IPS DF 4.7 (cell line): ENCODE data around the gene ABHD15.

ENCODE experiments used
- DNase-seq: peaks from one replicate; pipeline ENCODE4 v3.0.0-alpha.2; 2013; ENCODE audit warnings: low spot score; ENCODE audit errors: extremely low read depth

ABHD15 gene

DNA sequence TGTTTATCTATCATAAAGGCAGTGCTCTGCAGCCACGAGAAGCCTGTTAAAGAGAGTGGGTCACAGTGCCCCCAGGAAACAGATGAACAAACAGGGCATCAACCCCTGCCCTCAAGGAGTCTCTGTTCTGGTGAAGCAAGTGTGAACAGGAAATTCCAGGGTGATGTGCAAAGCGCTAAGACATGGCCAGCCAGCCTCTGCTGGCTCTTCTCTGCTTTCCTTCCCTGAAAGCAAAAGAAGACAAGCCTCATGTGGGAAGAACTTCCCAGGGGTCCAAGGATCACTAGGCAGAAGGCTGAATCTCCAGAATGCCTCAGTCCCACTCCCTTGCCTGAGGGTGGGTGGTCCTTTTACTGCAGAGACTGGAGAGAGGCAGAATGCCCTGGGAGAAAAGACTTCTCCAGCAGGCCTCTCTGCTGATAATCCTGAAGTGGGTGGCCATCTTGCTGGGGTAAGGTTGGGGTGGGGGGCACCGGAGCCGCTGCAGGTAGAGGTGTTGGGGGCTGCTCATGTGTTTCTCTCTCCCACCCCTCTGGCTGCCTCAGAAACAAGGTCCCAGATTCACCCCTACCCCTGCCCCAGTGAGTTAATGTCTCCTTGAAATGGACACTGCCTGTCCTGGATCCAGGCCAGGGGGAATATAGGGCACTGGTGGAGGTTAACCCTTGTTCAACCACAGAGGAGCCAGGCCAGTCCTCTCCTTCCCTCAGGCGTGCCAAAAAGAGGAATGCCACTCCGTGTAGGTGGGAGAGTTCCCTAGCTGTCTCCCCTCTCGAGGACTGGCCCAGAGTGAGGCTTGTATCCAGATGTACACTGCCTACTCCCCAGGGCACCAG, 28.5 kb upstream of the ABHD15 start:
- DNase-seq, result no peak

DNA sequence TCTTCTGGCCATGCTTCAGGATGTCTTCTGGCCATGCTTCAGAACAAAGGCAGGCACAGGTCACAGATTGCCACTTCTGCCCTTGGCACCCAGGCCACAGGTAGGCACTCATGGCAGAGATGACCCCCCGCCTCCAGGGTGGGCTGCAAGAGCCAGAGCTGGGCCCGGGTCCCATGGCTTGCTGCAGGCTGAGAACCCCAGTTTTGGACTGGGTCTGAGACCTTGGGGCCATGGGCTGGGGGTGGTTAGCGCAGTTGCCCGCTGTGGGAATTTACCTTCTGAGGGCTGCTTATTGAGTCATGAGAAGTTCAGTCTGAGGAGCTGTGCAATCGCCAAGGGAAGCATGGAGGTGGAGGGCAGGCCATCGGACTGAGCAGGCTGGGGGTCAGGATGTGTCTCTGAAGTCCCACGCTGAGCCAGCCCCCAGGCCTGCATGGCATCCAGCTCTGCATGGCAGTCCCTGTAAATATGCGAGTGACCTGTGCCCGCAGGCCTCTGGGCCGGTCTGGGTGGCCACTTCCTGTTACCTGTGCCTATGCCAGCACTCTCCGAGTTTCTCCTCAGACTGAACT, 27.8 kb upstream of the ABHD15 start:
- DNase-seq, result no peak

DNA sequence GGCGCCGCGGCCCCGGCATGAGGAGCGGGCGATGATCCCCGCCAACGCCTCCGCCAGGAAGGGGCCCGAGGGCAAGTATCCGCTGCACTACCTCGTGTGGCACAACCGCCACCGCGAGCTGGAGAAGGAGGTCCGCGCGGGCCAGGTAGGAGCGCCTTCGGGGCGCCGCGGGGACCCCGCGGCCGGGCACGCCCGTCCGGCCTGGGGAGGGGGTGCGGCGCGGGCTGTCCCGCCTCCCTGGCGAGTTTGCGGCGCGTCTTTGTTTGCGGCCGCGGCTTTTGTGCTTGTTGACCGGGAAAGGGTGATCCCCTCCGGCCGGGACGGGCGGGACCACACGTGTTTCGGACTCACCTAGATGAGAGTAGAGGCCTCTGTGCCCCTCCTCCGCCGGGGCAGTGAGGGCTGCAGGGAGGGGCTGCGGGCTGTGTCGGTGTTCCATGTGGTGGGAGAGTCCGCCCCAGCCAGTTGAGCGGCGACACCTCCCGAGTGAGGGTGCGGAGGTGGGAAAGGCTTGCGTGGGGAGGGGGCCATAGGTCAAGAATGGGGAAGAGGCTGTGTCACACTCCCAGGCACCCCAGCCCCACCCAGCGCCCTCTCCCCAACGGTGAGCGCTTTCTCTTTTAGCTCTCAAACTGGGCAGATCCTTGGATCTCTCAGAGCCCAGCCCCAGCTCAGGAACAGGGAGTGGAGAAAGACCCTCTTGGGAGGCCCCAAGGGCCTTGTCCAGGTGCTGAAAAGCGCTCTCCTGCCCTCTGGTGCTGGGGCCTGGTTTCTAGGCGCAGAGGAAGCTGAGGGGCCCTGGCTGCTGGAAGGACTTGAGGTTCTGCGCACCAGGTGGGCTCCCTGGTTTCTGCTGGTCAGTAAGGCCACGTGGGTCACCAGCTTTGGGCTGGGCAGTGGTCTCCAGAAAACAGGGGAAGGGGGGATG, 27.0 kb upstream of the ABHD15 start:
- DNase-seq, result no peak

DNA sequence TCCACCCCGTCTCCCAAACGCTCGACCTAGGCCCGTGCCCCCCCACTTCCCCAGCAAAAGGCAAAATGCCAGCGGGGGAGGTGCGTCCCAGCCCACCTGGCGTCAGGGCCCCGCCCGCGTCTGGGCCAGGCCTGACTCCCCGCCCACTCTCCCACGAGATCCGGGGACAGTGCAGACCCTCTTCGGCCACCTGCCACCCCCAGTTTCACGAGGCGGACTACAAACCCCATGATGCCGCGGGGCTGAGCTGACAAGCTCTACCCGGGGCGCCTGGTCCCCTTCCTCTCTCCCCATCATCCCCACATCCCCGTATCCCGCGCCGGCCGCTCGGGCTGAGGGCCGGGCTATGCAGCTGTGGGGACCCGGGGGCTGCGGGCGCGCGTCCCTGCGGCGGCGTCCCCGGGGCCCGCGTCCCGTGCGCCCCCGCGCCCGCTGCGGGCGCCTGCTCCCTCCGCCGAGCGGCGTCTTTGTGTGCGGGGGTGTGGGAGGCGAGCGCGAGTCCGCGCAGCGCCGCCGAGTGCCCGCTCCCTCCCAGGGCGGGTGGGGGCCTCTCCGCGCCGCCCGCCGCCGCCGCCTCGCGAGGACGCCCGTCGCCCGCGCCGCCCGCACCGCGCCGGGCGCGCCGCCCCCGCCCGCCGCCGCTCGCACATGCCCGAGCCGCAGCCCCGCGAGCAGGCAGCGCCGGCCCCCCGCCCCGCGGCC, 26.2 kb upstream of the ABHD15 start, which contains the start of gene ANKRD13B:
Gene ANKRD13B, plus strand, starts transcription at position 283 of the 702 bp plus-strand sequence. CDS start 490 bp downstream, outside the sequence.
- DNase-seq, result no peak

DNA sequence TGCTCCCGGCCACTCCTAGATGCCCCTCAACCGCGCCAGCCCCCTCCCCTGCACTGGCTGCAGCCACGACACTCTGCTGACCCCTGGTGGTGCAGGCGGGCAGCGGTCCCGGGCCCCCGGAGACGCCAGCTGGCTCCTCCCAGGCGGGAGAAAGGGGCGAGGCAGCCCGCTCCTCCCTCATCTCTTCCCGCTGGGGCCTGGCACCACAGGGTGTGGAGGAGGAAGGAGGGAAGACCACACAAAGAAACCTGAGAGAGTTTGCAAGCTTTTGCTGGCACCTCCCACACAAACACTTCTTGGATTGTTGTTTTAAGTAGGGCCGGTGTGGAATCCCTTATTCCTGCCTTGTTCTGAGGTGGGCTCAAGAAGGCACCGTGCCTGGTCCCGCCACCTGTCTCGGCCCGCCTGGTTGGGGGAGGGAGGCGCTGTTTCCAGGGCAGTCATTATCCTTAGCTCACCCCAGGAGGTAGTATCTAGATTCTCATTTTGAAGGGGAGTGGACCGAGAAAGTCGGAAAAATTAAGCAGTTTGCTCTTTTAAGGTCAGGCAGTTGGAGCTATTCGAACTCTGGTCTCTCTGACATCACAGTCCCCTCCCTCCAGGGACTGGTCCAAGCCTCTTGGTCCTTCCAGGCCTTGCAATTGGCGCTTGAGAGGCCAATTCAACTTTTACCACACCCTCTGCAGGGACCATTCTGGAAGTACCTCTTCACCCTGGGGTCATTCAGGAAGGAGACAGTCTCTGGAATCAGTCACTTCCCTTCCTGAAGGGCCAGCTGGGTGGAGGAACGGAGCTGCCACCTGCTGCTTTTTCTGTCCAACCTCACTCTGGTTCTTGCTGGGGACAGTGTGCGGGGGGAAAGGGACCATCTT, 25.1 kb upstream of the ABHD15 start:
- no peak for DNase-seq

DNA sequence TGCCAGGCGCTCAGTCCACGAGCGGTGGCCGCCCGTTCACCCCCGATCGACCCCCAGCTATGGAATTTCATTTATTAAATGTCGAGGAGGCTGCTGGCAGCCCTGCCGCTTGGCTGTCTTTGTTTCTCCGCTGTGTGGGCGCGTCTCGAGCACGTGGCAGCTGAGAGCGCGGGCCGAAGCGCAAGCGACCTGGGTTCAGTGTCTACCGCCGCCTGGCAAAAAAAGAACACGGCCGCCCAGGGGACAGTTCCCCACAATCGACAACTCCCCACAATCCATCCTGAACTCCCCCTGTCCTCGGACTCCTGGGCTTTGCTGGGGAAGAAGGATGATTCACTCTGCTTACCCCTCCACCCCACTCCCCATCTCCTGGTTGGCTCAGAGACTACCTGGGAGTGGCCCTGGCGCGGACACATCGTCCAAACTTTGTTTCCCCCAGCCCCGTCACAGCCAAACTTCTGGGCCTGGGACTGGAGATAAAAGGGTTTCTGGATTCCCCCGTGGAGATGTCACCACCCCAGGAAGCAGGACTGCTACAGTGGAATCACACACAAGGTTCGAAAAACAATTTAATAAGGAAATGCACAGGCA, 24.4 kb upstream of the ABHD15 start:
- no peak for DNase-seq

DNA sequence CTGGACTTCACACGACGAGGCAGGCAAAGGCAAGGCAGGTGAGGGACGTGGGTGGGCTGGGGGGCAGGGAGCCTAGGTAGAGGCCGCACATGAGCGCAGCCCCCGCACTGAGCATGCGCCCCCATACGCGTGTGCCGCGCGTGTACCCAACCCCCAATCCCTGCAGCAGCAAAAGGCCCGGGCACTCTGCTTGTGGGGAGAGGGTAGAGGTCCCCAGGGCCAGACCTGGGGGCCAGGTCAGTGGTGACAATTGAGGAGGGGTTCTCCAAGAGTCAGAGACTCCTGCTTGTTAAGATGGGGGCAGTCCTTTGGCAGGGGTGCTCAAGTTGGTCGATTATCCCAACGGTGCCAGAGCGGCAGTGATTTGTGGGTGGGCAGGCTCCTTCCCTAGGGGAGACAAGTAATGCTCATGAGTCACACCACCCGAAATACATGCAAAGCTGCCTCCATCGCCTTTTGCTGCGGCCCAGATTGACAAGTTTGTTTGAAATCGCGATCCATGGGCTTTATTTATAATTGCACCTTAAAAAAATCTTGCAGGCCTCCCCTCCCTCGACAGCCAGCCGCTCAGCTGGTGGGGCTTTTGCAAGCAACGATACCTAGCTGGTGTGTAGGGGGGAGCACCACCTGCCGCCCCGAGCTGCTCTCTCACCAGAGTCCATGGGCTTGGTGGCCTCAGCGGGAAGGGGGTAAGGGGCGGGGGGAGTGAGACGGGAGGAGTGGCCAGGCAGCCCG, 23.7 kb upstream of the ABHD15 start:
- no peak for DNase-seq

DNA sequence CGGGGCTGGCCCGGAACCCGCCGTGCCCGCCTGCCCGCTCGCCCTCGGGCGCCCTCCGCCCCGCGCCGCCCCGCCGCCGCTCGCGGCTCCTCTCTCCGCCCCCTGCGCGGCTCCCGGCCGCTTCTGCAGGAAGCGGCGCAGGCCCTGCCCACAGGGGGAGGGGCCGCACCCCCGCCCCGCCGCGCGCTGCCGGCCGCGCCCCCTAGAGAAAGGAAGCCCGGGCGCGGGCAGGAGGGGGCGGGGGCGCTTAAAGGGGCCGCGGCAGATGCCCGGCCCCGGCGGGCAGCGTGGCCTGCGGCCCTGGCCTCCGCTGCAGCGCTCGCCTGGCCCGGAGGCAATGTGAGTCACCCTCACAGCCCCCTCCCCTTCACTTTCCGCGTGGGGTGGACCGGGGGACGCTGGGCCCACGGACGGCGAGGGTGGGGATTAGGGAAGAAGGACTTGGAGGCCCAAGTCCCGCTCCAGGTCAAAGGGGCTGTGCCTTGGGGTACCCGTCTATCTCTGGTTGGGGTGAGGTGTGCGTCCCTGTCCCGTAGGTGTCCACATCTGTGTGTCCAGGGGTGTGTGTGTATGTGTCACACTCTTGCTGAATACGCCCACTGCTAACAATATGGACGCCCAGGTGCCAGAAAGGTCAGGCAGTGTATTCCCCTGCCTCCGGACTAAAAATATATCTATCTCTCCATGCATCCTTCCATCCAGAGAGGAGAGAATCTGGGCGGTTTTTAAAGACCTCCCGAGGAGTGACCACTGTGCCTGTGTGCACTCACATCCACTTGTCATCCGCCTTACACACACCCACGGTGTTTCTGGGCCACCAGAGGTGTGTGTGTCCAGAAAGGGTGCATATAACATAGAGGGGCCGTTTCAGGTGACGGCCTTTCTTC, 22.9 kb upstream of the ABHD15 start, which contains the start of gene GIT1:
Gene GIT1, minus strand, starts transcription at position 125 of the 887 bp plus-strand sequence. CDS start 270 bp downstream, outside the sequence.
- DNase-seq, result no peak

DNA sequence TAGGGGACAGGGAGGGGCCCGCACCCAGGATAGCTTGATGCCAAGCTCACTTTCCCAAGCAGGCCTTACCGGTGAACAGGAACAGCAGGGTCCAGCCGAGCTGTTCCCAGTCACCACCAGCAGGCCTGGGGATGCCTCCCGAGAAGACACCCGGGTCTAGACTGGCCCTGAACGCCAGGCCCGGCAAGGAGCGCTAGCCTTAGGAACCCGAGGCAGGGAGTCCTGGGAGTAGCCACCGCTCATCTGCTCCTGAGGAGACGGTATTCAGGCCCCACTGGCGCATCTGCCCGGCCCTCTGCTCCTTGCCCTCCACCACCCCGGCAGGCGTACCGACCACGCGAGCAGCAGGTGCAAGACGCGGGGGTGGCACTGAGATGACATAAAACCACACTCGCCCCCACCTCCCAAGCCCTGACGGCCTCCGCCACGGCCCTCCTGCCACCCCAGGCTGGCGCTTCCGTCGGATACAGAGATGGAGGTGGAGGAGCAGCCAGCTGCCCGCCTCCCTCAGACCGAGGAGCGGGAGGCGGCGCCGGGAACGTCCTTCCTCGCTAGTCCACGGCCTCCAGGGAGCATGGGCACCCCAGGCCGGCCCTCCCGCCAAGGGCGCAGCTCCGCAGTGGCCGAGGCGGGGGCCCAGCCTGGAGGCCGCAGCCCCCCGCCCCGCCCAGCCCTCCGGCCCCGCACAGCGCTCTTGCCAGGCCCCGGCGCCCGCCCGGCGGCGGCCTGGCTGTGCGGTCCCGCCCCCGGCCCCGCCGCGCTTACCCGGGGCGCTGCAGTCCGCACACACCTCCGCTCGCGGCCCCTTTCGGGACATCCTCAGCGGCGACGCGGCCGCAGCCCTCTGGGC, 21.9 kb upstream of the ABHD15 start:
- DNase-seq, result no peak

DNA sequence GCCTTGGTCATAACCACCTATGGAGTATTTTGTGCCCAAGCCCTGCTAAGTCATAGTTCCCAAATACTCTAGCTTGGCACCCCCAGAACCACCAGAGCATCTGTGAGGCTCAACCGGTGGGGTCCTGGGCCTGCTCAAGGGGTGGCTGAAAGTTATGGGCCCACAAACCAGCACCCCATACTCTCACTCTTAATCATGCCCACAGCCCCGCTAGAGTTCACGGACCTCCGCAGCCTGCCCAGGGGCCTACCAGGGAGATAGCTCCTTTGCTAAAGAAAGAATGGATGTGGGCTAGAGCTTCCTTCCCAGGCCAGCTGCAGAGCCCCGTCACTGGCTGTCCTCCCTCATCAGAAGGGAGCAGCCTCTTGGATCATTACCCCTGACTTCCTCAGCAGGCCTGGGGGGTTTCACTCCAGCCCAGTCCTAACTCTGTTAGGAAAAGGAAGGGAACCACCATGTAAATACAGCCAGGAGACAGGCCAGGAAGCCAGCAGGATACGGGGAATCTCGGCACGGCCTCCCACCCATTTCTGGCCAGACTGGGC, 21.3 kb upstream of the ABHD15 start:
- DNase-seq, result no peak

DNA sequence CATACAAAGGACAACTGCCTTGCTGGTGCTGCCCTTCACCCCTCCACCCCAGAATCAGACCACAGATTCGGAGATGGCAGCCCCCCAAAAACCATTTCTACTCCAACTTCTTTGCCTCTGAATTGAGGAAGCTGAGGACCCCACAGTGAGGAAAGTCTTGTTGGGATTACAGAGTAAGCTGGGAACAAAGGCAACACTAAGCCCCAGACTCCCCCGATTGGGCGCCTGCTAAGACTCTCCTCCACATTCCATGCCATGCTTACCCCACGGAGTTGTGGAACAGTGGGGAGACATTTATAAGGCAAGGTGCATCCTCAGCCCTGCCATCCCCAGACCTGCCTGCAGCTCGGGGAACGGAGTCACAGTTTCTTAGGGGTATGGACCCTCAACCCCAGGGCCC, 20.8 kb upstream of the ABHD15 start:
- DNase-seq, result no peak

DNA sequence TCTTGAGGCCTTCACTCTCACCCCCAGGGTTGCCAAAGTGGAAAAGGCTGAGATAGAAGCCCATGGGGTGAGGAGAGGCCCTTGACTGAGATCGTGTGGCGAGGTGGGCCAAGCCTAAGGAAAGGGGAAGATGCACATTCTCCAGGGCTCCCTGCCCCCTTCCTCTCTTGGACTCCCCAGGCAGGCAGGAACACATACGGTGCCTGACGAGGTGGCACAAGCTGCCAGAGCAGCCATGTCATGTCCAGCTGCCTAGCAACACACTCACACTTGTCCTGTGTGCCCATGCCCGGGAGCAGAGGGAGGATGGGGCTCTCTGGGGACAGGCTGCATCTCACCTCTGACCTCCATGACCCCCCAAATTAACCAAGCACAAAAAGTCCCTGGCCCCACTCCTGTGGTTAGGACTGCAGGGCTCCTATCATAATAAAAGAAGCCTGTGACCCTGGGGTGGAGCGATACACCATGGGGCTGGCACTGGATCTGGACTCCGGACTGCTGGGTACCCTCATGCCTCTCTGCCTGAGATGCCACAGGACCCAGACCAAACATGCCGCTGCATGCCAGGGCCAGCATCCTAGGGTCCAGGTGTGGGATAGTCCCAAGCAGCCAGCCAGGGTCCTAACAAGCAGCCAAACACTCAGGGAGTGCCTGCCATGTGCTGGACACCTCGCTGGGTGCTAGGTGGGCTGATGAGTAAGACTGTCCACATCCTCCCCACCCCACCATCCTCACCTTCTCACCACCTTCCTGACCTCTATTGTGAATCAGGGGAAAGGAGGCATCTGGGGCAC, 20.0 kb upstream of the ABHD15 start:
- DNase-seq, result no peak

DNA sequence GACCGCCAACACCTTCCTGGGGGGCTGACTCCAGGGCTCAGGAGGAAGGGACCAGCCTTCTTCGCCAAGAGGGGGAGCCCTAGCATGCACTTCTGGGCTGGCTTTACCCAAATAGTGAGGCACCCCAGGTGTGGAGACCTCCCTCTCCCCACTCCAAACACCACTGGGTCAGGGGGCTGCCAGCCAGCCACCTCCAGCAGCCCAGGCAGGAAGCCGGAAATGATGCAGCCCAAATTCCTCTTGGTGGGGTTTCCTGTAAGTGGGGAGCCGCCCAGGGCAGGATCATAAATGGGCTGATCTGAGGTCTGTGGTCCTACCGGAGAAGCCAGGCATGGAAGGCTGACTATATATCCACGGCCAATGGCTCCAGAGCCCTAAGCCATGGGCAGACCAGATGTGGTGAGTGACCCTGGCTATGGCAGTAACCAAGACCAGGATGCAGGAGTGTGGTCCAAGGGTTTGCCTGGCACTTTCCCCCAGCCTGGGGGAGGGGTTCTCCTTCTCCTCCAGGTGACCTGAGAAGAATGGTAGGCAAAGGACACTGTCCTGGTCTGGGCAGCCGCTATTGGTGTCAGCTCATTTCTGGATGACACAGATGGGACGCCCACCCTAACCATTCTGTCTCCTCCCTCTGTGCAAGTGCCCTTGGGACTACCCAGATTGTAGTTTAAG, 18.4 kb upstream of the ABHD15 start:
- DNase-seq, result no peak

DNA sequence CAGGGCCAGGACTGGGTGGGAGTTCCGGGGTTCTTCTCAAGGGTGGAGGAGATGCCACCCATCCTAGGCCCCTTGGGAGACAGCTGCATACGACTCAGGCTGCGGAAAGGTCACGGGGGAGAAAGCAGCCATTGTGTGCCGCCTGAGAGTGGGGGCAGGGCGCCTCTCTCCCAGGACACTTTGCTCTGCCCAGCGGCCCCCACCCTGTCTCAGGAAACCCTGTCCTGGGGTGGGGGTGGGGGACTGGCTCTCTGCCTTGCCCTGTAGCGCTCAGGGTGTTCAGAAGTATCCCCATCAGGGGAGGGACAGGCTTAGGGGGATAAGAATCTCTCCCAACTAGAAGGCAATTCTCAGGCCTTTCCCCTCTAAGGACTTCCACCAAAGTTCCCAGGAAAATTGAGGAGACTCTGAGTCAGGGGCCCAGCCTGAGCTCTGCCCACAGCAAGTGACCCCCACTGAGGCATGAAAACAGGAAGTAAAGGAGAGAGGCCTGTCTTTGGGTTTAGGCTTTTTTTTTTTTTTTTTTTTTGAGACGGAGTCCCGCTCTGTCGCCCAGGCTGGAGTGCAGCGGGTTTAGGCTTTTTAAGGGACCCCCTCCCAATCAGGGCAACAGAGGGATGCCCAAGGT, 17.7 kb upstream of the ABHD15 start:
- DNase-seq, result no peak
